ENCODE results near the gene FSIP1.

DNA sequence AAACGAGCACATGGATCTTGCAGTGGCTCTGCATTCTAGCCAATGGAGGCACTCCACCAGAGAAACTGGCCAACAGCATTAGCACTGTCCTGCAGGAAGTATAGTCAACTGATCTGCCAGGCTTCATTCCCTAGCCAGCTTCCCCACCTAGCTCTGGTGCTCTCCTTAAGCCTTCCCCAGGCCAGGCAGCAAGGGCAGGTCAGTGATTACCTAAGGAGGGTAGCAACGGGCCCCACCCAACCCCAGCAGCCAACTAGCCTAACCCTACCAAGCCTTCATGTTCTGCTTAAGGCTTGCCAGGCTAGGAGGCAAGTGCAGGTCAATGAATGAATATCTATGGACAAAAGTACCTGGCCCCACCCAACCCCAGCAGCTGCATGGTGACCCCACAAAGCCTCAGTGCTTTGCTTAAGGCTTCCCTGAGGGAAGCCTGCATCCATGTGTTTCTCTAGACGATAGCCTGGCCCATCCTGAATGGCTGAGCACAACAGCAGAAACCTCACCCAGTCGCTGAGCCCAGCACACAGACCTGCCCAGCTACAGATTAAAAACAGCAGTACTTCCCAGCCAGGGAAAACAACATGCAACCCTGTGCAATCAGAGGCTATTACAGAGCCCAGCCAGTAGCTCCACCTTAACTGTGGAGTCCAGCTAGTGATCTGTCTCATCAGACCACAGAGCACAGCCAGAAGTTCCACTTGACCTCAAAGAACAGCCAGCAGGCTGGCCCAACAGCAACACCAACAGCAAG lies 173.3 kb downstream of the FSIP1 start:
- TF ChIP-seq POLR2AphosphoS5 (IDR thresholded peaks at IDR 0.05; ENCODE audit: low read depth, low read length): no peak
- no peak for TF ChIP-seq TAF1 (IDR thresholded peaks at IDR 0.05; ENCODE audit: borderline replicate concordance, insufficient read depth, low read length)
- no peak for TF ChIP-seq SIN3A (IDR thresholded peaks at IDR 0.05; ENCODE audit: borderline replicate concordance, insufficient read depth, low read length)
- TF ChIP-seq, protein P1, sequence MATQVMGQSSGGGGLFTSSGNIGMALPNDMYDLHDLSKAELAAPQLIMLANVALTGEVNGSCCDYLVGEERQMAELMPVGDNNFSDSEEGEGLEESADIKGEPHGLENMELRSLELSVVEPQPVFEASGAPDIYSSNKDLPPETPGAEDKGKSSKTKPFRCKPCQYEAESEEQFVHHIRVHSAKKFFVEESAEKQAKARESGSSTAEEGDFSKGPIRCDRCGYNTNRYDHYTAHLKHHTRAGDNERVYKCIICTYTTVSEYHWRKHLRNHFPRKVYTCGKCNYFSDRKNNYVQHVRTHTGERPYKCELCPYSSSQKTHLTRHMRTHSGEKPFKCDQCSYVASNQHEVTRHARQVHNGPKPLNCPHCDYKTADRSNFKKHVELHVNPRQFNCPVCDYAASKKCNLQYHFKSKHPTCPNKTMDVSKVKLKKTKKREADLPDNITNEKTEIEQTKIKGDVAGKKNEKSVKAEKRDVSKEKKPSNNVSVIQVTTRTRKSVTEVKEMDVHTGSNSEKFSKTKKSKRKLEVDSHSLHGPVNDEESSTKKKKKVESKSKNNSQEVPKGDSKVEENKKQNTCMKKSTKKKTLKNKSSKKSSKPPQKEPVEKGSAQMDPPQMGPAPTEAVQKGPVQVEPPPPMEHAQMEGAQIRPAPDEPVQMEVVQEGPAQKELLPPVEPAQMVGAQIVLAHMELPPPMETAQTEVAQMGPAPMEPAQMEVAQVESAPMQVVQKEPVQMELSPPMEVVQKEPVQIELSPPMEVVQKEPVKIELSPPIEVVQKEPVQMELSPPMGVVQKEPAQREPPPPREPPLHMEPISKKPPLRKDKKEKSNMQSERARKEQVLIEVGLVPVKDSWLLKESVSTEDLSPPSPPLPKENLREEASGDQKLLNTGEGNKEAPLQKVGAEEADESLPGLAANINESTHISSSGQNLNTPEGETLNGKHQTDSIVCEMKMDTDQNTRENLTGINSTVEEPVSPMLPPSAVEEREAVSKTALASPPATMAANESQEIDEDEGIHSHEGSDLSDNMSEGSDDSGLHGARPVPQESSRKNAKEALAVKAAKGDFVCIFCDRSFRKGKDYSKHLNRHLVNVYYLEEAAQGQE (IDR thresholded peaks at IDR 0.05; ENCODE audit: insufficient read depth in 1 of 2, low read depth in 2 of 2, low read length in 2 of 2): no peak
